K562 (cell line): ENCODE measurements around the gene RBM4B. TPM values are rescaled to one million over a fixed set of nuclear protein-coding genes. Genes with fewer than 3 reads are reported as not detected.
A peak's percentile ranks its signal among the peaks of the same experiment; 100 is the strongest.

ENCODE experiments used
- BRF1 ChIP-seq: IDR thresholded peaks from 3 replicates; pipeline ENCODE4 v1.6.1; 2011; ENCODE audit warnings: borderline replicate concordance, mild to moderate bottlenecking; ENCODE audit not compliant: insufficient read length; ENCODE audit errors: extremely low read depth
- CBFA2T3 ChIP-seq: fragments of 450-650 bp; IDR thresholded peaks from 2 replicates; pipeline ENCODE4 v1.6.1; 2017
- CHCHD3 ChIP-seq: fragments of 250-450 bp; sonication (Bioruptor Pico); IDR thresholded peaks from 2 replicates; pipeline ENCODE4 v2.1.2; 2022; ENCODE audit warnings: mild to moderate bottlenecking
- CXXC5 ChIP-seq: fragments of 250-450 bp; sonication (Bioruptor Pico); IDR thresholded peaks from 2 replicates; pipeline ENCODE4 v1.8.0; 2022; ENCODE audit warnings: inconsistent platforms, mild to moderate bottlenecking, moderate library complexity
- EP400 ChIP-seq: fragments of 450-650 bp; IDR thresholded peaks from 2 replicates; pipeline ENCODE4 v1.6.1; 2017; ENCODE audit warnings: antibody characterized with exemption, mild to moderate bottlenecking, moderate library complexity
- ESRRA ChIP-seq: fragments of 450-650 bp; IDR thresholded peaks from 2 replicates; pipeline ENCODE4 v1.6.1; 2014; ENCODE audit warnings: low read depth, mild to moderate bottlenecking, moderate library complexity, borderline replicate concordance
- FOXM1 ChIP-seq, 2 experiments: fragments of 450-650 bp in 1 of 2; sonication (generic) in 1 of 2; formaldehyde crosslinking in 1 of 2; IDR thresholded peaks; 2 replicates each; pipeline versions ENCODE4 v1.6.1 to v1.9.0; 2017 to 2022; ENCODE audit warnings: low read depth in 2 of 2, mild to moderate bottlenecking in 2 of 2, missing genetic modification reagents in 1 of 2, moderate library complexity in 1 of 2
- HDAC8 ChIP-seq: fragments of 450-650 bp; IDR thresholded peaks from 2 replicates; pipeline ENCODE4 v1.6.1; 2016; ENCODE audit warnings: mild to moderate bottlenecking, missing genetic modification characterization, moderate library complexity, missing compliant biosample characterization
- HDGF ChIP-seq: fragments of 450-650 bp; IDR thresholded peaks from 2 replicates; pipeline ENCODE4 v1.6.1; 2016
- HNRNPK ChIP-seq: fragments of 200-400 bp; formaldehyde crosslinking; IDR thresholded peaks from one replicate; pipeline ENCODE4 v1.6.1; 2018; ENCODE audit warnings: mild to moderate bottlenecking, low read depth, low read length; ENCODE audit not compliant: poor library complexity, severe bottlenecking
- IFI16 ChIP-seq: fragments of 250-450 bp; sonication (Bioruptor Pico); IDR thresholded peaks from 2 replicates; pipeline ENCODE4 v2.1.2; 2022; ENCODE audit warnings: mild to moderate bottlenecking, inconsistent platforms
- SRSF1 ChIP-seq: fragments of 200-400 bp; formaldehyde crosslinking; IDR thresholded peaks from 2 replicates; pipeline ENCODE4 v1.6.1; 2017; ENCODE audit warnings: mild to moderate bottlenecking, low read depth, low read length, moderate library complexity
- SUPT5H ChIP-seq: fragments of 450-650 bp; IDR thresholded peaks from 2 replicates; pipeline ENCODE4 v1.6.1; 2016
- U2AF2 ChIP-seq: fragments of 200-400 bp; formaldehyde crosslinking; optimal IDR thresholded peaks from 2 replicates; pipeline ENCODE3; 2017; ENCODE audit warnings: low read depth, mild to moderate bottlenecking, low read length
- WHSC1 ChIP-seq: IDR thresholded peaks from one replicate; pipeline ENCODE4 v1.6.1; 2012; ENCODE audit warnings: low read length, control low read depth, inconsistent platforms
- YY1 ChIP-seq, 3 experiments: IDR thresholded peaks; 2 replicates each; pipeline ENCODE4 v1.6.1; 2011; ENCODE audit warnings: low read length in 2 of 3, mild to moderate bottlenecking in 2 of 3, moderate library complexity in 2 of 3, borderline replicate concordance in 1 of 3, control low read depth in 1 of 3, low read depth in 1 of 3; ENCODE audit not compliant: insufficient read depth in 3 of 3, insufficient replicate concordance in 2 of 3, control insufficient read depth in 1 of 3, insufficient read length in 1 of 3; ENCODE audit errors: extremely low read depth in 1 of 3
- ZNF23 ChIP-seq: fragments of 250-450 bp; sonication (Bioruptor Pico); IDR thresholded peaks from 2 replicates; pipeline ENCODE4 v1.4.0; 2020; ENCODE audit warnings: mild to moderate bottlenecking
- ZNF263 ChIP-seq: sonication (generic); formaldehyde crosslinking; IDR thresholded peaks from 2 replicates; pipeline ENCODE4 v1.8.0; 2022; ENCODE audit warnings: mild to moderate bottlenecking, missing genetic modification reagents, borderline replicate concordance
- ZNF583 ChIP-seq: fragments of 250-450 bp; sonication (Bioruptor Pico); IDR thresholded peaks from 2 replicates; pipeline ENCODE4 v1.4.0; 2020
- polyA plus RNA-seq, 8 experiments: library from polyadenylated mRNA; depleted of rRNA in 4 of 8; stranded (reverse) in 5 of 8; unstranded in 3 of 8; fragments of >200 nt; fragmentation: Nextera tagmentation in 2 of 8; fragmentation: Illumina TruSeq in 1 of 8; extraction: Ambion mirVana in 2 of 8; extraction: Trizol in 1 of 8; gene quantifications; 2 replicates each; pipeline versions ENCODE4 v1.2.1 to v1.2.3, GENCODE V29; 2011 to 2014; ENCODE audit warnings: inconsistent platforms in 1 of 8, missing spikeins in 1 of 8
- total RNA-seq, 7 experiments: library from RNA; depleted of rRNA in 6 of 7; stranded (reverse); fragments of >200 nt in 6 of 7; fragmentation: Illumina TruSeq in 2 of 7; extraction: Trizol in 2 of 7; gene quantifications; 2 replicates each; pipeline versions ENCODE4 v1.2.1 to v1.2.3, GENCODE V29; 2011 to 2021; ENCODE audit warnings: low replicate concordance in 1 of 7
- TF ChIP-seq, protein P1 (sequence below): fragments of 450-650 bp; IDR thresholded peaks from 2 replicates; pipeline ENCODE4 v1.6.1; 2017; ENCODE audit warnings: mild to moderate bottlenecking, moderate library complexity
- TF ChIP-seq, protein P2 (sequence below): sonication (generic); formaldehyde crosslinking; IDR thresholded peaks from 2 replicates; pipeline ENCODE4 v1.8.0; 2022; ENCODE audit warnings: missing genetic modification reagents, mild to moderate bottlenecking, moderate library complexity, borderline replicate concordance
- TF ChIP-seq, protein P3 (sequence below), 2 experiments: fragments of 450-650 bp; conservative IDR thresholded peaks; 2 replicates each; pipeline ENCODE4 v1.6.1; 2017; ENCODE audit warnings: mild to moderate bottlenecking in 2 of 2, moderate library complexity in 2 of 2
- TF ChIP-seq, protein P4 (sequence below), 2 experiments: fragments of 250-450 bp in 1 of 2; fragments of 450-650 bp in 1 of 2; sonication (Bioruptor Pico) in 1 of 2; IDR thresholded peaks; 2 replicates each; pipeline versions ENCODE4 v1.6.1 to v1.8.0; 2016 to 2021; ENCODE audit warnings: mild to moderate bottlenecking in 2 of 2, moderate library complexity in 2 of 2, missing compliant biosample characterization in 1 of 2, missing genetic modification characterization in 1 of 2

Gene RBM4B
- total and polyA plus RNA-seq, 9 of the 15 experiments (the other 6 are each of a cell fraction or from before 2014, with no cell fraction given): 14.6 to 39.9 (median 23.3) TPM

DNA sequence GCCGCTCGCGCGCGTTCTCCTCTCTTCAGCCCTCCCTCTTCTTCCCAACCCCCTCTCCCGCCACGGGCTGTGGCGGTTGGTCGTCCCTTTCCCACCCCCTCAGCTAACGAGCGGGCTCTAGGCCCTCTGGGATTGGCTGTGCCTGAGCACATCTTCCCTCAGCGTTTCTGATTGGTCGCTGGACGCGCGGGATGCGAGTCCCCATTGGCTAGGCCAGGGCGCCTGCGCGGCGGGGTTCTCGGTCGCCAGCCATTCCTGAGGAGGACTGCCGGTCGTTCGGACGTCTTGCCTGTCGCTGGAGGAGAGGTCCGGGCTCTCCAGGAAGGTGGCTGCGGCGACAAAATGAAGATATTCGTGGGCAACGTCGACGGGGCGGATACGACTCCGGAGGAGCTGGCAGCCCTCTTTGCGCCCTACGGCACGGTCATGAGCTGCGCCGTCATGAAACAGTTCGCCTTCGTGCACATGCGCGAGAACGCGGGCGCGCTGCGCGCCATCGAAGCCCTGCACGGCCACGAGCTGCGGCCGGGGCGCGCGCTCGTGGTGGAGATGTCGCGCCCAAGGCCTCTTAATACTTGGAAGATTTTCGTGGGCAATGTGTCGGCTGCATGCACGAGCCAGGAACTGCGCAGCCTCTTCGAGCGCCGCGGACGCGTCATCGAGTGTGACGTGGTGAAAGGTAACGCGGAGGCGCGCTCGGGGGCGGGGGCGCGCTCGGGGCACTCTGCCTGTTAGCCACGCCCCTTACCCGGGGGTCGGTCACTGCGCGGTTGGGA lies 61.1 kb downstream of the RBM4B start, which contains the start of gene RBM14 (continued):
- TF ChIP-seq ZNF263 (CRISPR knock-in tag): peak; percentile 54
- no peak for TF ChIP-seq CHCHD3 (CRISPR knock-in tag)
- TF ChIP-seq IFI16 (CRISPR knock-in tag): no peak
- TF ChIP-seq ESRRA: 0 out of 2 replicates have a peak, but pooled peaks have one; percentile 11
- TF ChIP-seq U2AF2: no peak
- peak; percentile 78 for TF ChIP-seq HDAC8 (tag)
- TF ChIP-seq BRF1: no peak
- peak; percentile 83; the same call in 1 of the 2 replicates for TF ChIP-seq SRSF1
- TF ChIP-seq, protein P1, sequence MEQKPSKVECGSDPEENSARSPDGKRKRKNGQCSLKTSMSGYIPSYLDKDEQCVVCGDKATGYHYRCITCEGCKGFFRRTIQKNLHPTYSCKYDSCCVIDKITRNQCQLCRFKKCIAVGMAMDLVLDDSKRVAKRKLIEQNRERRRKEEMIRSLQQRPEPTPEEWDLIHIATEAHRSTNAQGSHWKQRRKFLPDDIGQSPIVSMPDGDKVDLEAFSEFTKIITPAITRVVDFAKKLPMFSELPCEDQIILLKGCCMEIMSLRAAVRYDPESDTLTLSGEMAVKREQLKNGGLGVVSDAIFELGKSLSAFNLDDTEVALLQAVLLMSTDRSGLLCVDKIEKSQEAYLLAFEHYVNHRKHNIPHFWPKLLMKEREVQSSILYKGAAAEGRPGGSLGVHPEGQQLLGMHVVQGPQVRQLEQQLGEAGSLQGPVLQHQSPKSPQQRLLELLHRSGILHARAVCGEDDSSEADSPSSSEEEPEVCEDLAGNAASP: no peak
- TF ChIP-seq EP400: peak; percentile 96
- TF ChIP-seq ZNF23 (CRISPR knock-in tag): 0 out of 2 replicates have a peak, but pooled peaks have one; percentile 16
- TF ChIP-seq, protein P2, sequence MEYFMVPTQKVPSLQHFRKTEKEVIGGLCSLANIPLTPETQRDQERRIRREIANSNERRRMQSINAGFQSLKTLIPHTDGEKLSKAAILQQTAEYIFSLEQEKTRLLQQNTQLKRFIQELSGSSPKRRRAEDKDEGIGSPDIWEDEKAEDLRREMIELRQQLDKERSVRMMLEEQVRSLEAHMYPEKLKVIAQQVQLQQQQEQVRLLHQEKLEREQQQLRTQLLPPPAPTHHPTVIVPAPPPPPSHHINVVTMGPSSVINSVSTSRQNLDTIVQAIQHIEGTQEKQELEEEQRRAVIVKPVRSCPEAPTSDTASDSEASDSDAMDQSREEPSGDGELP (CRISPR knock-in tag): peak; percentile 84; the same call in 1 of the 2 replicates
- peak; percentile 71 for TF ChIP-seq FOXM1 (IDR thresholded peaks at IDR 0.05; ENCODE audit: low read depth)
- peak; percentile 91; the same call in 1 of the 2 replicates for TF ChIP-seq FOXM1 (CRISPR knock-in tag; IDR thresholded peaks at IDR 0.05; ENCODE audit: low read depth)
- TF ChIP-seq, protein P3, sequence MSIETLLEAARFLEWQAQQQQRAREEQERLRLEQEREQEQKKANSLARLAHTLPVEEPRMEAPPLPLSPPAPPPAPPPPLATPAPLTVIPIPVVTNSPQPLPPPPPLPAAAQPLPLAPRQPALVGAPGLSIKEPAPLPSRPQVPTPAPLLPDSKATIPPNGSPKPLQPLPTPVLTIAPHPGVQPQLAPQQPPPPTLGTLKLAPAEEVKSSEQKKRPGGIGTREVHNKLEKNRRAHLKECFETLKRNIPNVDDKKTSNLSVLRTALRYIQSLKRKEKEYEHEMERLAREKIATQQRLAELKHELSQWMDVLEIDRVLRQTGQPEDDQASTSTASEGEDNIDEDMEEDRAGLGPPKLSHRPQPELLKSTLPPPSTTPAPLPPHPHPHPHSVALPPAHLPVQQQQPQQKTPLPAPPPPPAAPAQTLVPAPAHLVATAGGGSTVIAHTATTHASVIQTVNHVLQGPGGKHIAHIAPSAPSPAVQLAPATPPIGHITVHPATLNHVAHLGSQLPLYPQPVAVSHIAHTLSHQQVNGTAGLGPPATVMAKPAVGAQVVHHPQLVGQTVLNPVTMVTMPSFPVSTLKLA (conservative IDR thresholded peaks at IDR 0.05): peak; percentile 86 to 91
- TF ChIP-seq HNRNPK: no peak
- TF ChIP-seq WHSC1: no peak
- TF ChIP-seq, protein P4, sequence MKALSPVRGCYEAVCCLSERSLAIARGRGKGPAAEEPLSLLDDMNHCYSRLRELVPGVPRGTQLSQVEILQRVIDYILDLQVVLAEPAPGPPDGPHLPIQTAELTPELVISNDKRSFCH (CRISPR knock-in tag; IDR thresholded peaks at IDR 0.05): no peak
- TF ChIP-seq, protein P4 (tag; IDR thresholded peaks at IDR 0.05): peak; percentile 92
- peak; percentile 9 to 84 (median 66) for TF ChIP-seq YY1 (IDR thresholded peaks at IDR 0.05; ENCODE audit: borderline replicate concordance in 1 of 3, control insufficient read depth in 1 of 3, extremely low read depth in 1 of 3, insufficient read depth in 3 of 3, insufficient read length in 1 of 3, insufficient replicate concordance in 2 of 3, low read depth in 1 of 3, low read length in 2 of 3)
- TF ChIP-seq HDGF: no peak
- peak; percentile 100 for TF ChIP-seq SUPT5H
- TF ChIP-seq CBFA2T3: no peak
- peak; percentile 82; the same call in 1 of the 2 replicates for TF ChIP-seq ZNF583 (CRISPR knock-in tag)
- peak; percentile 83 for TF ChIP-seq CXXC5 (CRISPR knock-in tag)
